PC-9 (cell line): Measurements from ENCODE around the gene MTCL1. TPM values are rescaled to one million over a fixed set of nuclear protein-coding genes. Genes with fewer than 3 reads are reported as not detected.

Experiments used
- BruUV-seq: library from RNA; stranded (reverse); fragments of 400-500 nt; replicated peaks from 2 replicates; lab custom pipeline; 2021; lab: Mats Ljungman, UMichigan
- CTCF ChIA-PET: fragments of 300-600 bp; sonication (Branson Sonifier 250); formaldehyde crosslinking; loops from one replicate; lab custom pipeline; 2022; ENCODE audit warnings: antibody characterized with exemption; lab: Charles Lee
- POLR2A ChIA-PET: fragments of 300-600 bp; sonication (Branson Sonifier 250); formaldehyde crosslinking; loops from one replicate; lab custom pipeline; 2022; ENCODE audit warnings: antibody characterized with exemption; ENCODE audit not compliant: unreplicated experiment; lab: Charles Lee
- DNase-seq, 2 experiments: peaks; one replicate each; pipeline versions ENCODE4 v3.0.0 to v3.0.0-alpha.2; 2015 to 2022; ENCODE audit warnings: mixed read lengths in 1 of 2
- H2AFZ ChIP-seq: fragments of 200-600 bp; sonication (generic); 2 replicates; pipeline ENCODE4 v1.8.1; 2017; ENCODE audit warnings: antibody characterized with exemption
- H3F3A ChIP-seq: fragments of 200-600 bp; sonication (generic); 2 replicates; pipeline ENCODE4 v1.8.1; 2017; ENCODE audit warnings: antibody characterized with exemption, mild to moderate bottlenecking, low read depth; ENCODE audit not compliant: insufficient read depth
- H3K27ac ChIP-seq: fragments of 200-600 bp; sonication (generic); 2 replicates; pipeline ENCODE4 v1.6.1; 2016; ENCODE audit warnings: mixed run types
- H3K27me3 ChIP-seq: fragments of 200-600 bp; sonication (generic); 2 replicates; pipeline ENCODE4 v1.6.1; 2016; ENCODE audit warnings: low read depth, mixed run types; ENCODE audit not compliant: insufficient read depth
- H3K36me3 ChIP-seq: fragments of 200-600 bp; sonication (generic); 2 replicates; pipeline ENCODE4 v1.6.1; 2016; ENCODE audit warnings: low read depth, mixed run types
- H3K4me1 ChIP-seq: fragments of 200-600 bp; sonication (generic); replicated peaks from 2 replicates; pipeline ENCODE4 v1.6.1; 2016; ENCODE audit warnings: mixed run types; ENCODE audit not compliant: insufficient read depth
- H3K4me2 ChIP-seq: fragments of 200-600 bp; sonication (generic); 2 replicates; pipeline ENCODE4 v1.6.1; 2017; ENCODE audit warnings: mixed run types
- H3K4me3 ChIP-seq: fragments of 200-600 bp; sonication (generic); 2 replicates; pipeline ENCODE4 v1.6.1; 2016; ENCODE audit warnings: mixed run types
- H3K79me2 ChIP-seq: fragments of 200-600 bp; sonication (generic); 2 replicates; pipeline ENCODE4 v1.6.1; 2017; ENCODE audit warnings: low read depth, mixed run types
- H3K9me2 ChIP-seq: fragments of 200-600 bp; sonication (generic); 2 replicates; pipeline ENCODE4 v1.8.1; 2017; ENCODE audit warnings: mild to moderate bottlenecking; ENCODE audit not compliant: insufficient read depth
- H3K9me3 ChIP-seq: fragments of 200-600 bp; sonication (generic); 2 replicates; pipeline ENCODE4 v1.8.1; 2016; ENCODE audit warnings: low read depth; ENCODE audit not compliant: insufficient read depth
- H4K20me1 ChIP-seq: fragments of 200-600 bp; sonication (generic); 2 replicates; pipeline ENCODE4 v1.8.1; 2017; ENCODE audit not compliant: insufficient read depth
- EZH2 ChIP-seq: fragments of 200-600 bp; sonication (generic); IDR thresholded peaks from 2 replicates; pipeline ENCODE4 v1.8.0; 2017; ENCODE audit warnings: antibody characterized with exemption, low read depth
- intact Hi-C: fragments of 100-400 bp; cut with micrococcal nuclease; formaldehyde crosslinking; loops from one replicate; pipeline ENCODE4 v1.10.0; 2022; ENCODE audit not compliant: unreplicated experiment
- total RNA-seq: library from RNA; stranded (reverse); gene quantifications from 2 replicates; pipeline ENCODE4 v1.2.3, GENCODE V29; 2021
- TF ChIP-seq, protein P1 (sequence below): fragments of 200-600 bp; sonication (generic); conservative IDR thresholded peaks from 2 replicates; pipeline ENCODE4 v1.6.1; 2017; ENCODE audit warnings: mixed run types, antibody characterized with exemption, mild to moderate bottlenecking, moderate library complexity

The MTCL1 gene
- total RNA-seq, 1 experiment from 2014 or later, result 29.6 TPM

DNA sequence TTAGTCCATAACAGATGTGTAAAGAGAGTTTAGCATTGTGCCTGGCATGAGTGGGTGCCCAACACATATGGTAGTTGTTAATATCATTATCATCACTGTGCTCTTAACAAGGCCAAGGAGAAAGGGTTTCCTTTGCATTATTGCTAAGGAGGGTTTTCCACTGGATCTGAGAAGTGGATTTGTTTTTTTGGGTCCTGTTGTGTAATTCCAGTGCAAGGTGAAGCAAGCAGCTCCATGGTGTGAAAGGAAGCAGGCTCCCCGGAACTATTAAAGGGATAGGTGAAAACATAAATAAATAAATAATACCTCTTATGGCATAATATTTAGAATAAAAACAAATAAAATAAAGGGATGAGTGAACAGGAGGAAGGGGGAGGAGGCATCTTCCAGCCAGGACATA is 65.3 kb downstream of the MTCL1 start:
- ChIA-PET CTCF (no interaction called here), POLR2A (interaction anchor here (0.5 kb wide), 1 partner anchor 51 kb away, joined by 3 read pairs; no protein-coding TSS in a partner anchor)
- Histone ChIP-seq H3K4me3 (no peak overlapping the region), H3K27me3 (no peaks in the 10 kb centered on the region), H3K36me3 (no peaks in the 10 kb centered on the region), H2AFZ (no peak overlapping the region), H4K20me1 (no peaks in the 10 kb centered on the region), H3K4me2 (no peak overlapping the region), H3K27ac (no peak overlapping the region), H3K9me3 (no peaks in the 10 kb centered on the region), H3K9me2 (no peaks in the 10 kb centered on the region), H3K79me2 (no peaks in the 10 kb centered on the region), H3F3A (no peaks in the 10 kb centered on the region), H3K4me1 (no peaks in the 10 kb centered on the region)
- no TSS peak for BruUV-seq
- no peak for DNase-seq
- TF ChIP-seq, protein P1, sequence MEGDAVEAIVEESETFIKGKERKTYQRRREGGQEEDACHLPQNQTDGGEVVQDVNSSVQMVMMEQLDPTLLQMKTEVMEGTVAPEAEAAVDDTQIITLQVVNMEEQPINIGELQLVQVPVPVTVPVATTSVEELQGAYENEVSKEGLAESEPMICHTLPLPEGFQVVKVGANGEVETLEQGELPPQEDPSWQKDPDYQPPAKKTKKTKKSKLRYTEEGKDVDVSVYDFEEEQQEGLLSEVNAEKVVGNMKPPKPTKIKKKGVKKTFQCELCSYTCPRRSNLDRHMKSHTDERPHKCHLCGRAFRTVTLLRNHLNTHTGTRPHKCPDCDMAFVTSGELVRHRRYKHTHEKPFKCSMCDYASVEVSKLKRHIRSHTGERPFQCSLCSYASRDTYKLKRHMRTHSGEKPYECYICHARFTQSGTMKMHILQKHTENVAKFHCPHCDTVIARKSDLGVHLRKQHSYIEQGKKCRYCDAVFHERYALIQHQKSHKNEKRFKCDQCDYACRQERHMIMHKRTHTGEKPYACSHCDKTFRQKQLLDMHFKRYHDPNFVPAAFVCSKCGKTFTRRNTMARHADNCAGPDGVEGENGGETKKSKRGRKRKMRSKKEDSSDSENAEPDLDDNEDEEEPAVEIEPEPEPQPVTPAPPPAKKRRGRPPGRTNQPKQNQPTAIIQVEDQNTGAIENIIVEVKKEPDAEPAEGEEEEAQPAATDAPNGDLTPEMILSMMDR, result no peak
- no peak for TF ChIP-seq EZH2
- intact Hi-C loops, result no loop called here

DNA sequence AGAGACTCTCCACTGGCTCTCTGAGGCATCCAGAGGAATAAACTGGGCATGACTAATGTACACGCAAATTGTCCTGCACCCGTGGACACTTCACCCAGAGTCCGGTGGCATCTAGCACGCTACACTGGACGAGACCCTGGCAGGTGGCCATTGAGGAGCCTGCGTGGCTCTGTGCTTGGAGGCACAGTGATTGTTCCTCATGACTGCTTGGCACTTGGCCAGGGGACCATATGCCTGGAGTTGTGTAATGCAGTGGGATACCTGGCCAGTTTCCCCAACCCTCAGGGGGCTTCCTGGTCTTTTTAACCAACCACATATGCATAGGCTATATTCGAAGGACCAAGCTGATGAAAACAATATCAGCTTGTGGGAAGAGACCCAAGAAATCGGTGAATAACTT is 66.6 kb downstream of the MTCL1 start:
- no peaks in the 10 kb centered on the region for H3K79me2 ChIP-seq
- TF ChIP-seq, protein P1, result no peak
- no peak for TF ChIP-seq EZH2
- H3F3A ChIP-seq, result no peaks in the 10 kb centered on the region
- H3K9me3 ChIP-seq, result no peaks in the 10 kb centered on the region
- no peaks in the 10 kb centered on the region for H4K20me1 ChIP-seq
- POLR2A ChIA-PET, result no interaction called here
- no peaks in the 10 kb centered on the region for H3K9me2 ChIP-seq
- DNase-seq, result no peak
- no peak overlapping the region for H3K4me3 ChIP-seq
- BruUV-seq, result no TSS peak
- H3K27me3 ChIP-seq, result no peaks in the 10 kb centered on the region
- H3K27ac ChIP-seq, result no peak overlapping the region
- H3K4me2 ChIP-seq, result no peak overlapping the region
- H3K36me3 ChIP-seq, result no peaks in the 10 kb centered on the region
- intact Hi-C loops, result no loop called here
- CTCF ChIA-PET, result no interaction called here
- H3K4me1 ChIP-seq, result no peaks in the 10 kb centered on the region
- H2AFZ ChIP-seq, result no peak overlapping the region

DNA sequence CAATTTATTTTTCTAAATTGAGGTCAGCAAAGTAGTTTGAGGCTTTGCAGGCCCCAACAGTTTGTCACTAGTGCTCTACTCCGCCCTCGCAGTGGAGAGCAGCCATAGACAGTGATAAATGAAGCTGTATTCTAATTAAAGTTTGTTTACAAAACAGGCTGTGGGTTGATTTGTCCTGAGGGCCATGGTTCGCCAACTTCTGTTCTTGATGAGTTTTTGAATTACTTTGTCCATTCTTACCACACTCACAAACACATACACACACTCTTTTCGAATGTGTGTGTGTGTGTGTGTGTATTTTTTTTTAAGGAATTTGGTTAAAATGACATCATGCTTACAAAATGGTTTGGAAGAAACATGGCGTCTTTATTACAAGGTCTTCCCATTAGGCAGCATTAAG is 68.6 kb downstream of the MTCL1 start:
- POLR2A ChIA-PET, result interaction anchor here (0.6 kb wide), 1 partner anchor 847 kb away, joined by 5 read pairs; no protein-coding TSS in a partner anchor
- TF ChIP-seq, protein P1, result no peak
- TF ChIP-seq EZH2, result no peak

More for the DNA sequence above, 68.6 kb downstream of the MTCL1 start:
- H3K4me3 ChIP-seq, result no peak overlapping the region
- DNase-seq, result no peak
- intact Hi-C loops, result no loop called here
- no peaks in the 10 kb centered on the region for H3F3A ChIP-seq
- H3K4me1 ChIP-seq, result no peaks in the 10 kb centered on the region
- no peak overlapping the region for H2AFZ ChIP-seq
- no TSS peak for BruUV-seq
- no peak overlapping the region for H3K4me2 ChIP-seq
- no peaks in the 10 kb centered on the region for H3K79me2 ChIP-seq
- H3K9me3 ChIP-seq, result no peaks in the 10 kb centered on the region
- CTCF ChIA-PET, result no interaction called here
- H3K27ac ChIP-seq, result no peak overlapping the region
- H3K27me3 ChIP-seq, result no peaks in the 10 kb centered on the region
- H3K9me2 ChIP-seq, result no peaks in the 10 kb centered on the region
- H4K20me1 ChIP-seq, result no peaks in the 10 kb centered on the region
- H3K36me3 ChIP-seq, result no peaks in the 10 kb centered on the region
